A549 (cell line): ENCODE results near the gene ICAM5. TPM values are rescaled to one million over a fixed set of nuclear protein-coding genes. Genes with fewer than 3 reads are reported as not detected.

Source experiments
- ATAC-seq, 2 experiments: fragments of 200-7000 bp in 1 of 2; fragments of >200 bp in 1 of 2; cut with Nextera tagmentation in 1 of 2; cut with Tn5 transposase in 1 of 2; 3 replicates each; pipeline versions ENCODE4 v1.8.0 to v1.9.1; 2018 to 2020; ENCODE audit warnings: mild to moderate bottlenecking in 1 of 2, moderate library complexity in 1 of 2
- CTCF ChIA-PET: fragments of 300-600 bp; sonication (Branson Sonifier 250); formaldehyde crosslinking; extraction: SDS; loops from one replicate; lab custom pipeline; 2021; ENCODE audit warnings: antibody characterized with exemption, inconsistent platforms; lab: Yijun Ruan, JAX
- POLR2A ChIA-PET: fragments of 350-600 bp; formaldehyde crosslinking; extraction: SDS; loops from one replicate; lab custom pipeline; 2021; ENCODE audit warnings: antibody characterized with exemption, inconsistent platforms; lab: Yijun Ruan, JAX
- DNase-seq, 2 experiments: peaks; one replicate each; pipeline versions ENCODE4 v3.0.0 to v3.0.0-alpha.2; 2011 to 2016; ENCODE audit warnings: low read depth in 1 of 2, low spot score in 1 of 2
- FAIRE-seq: peaks from 2 replicates; lab custom pipeline; 2011; peaks lifted over from hg19 to GRCh38; lab: Jason Lieb, UNC
- H3K27ac ChIP-seq, 2 experiments: fragments of >200 bp; sonication (Bioruptor Twin); formaldehyde crosslinking; 3 replicates each; pipeline ENCODE4 v1.5.1; 2016 to 2017
- H3K4me1 ChIP-seq: fragments of >200 bp; sonication (Bioruptor Twin); formaldehyde crosslinking; 3 replicates; pipeline ENCODE4 v1.6.1; 2016
- H3K4me2 ChIP-seq: fragments of >200 bp; sonication (Bioruptor Twin); formaldehyde crosslinking; 3 replicates; pipeline ENCODE4 v1.6.1; 2016
- H3K4me3 ChIP-seq: fragments of >200 bp; sonication (Bioruptor Twin); formaldehyde crosslinking; 3 replicates; pipeline ENCODE4 v1.5.1; 2016
- H3K9me3 ChIP-seq: fragments of >200 bp; sonication (Bioruptor Twin); formaldehyde crosslinking; 3 replicates; pipeline ENCODE4 v1.6.1; 2016
- EHMT2 ChIP-seq: fragments of 200-600 bp; sonication (generic); IDR thresholded peaks from 2 replicates; pipeline ENCODE4 v1.6.1; 2016; ENCODE audit warnings: antibody characterized with exemption, low read depth, mild to moderate bottlenecking, moderate library complexity
- HOXB13 ChIP-seq: fragments of 250-450 bp; sonication (Bioruptor Pico); IDR thresholded peaks from 2 replicates; pipeline ENCODE4 v1.5.0; 2020; ENCODE audit warnings: low read depth, mild to moderate bottlenecking, moderate library complexity
- HOXB5 ChIP-seq: fragments of 250-450 bp; sonication (Bioruptor Pico); IDR thresholded peaks from 2 replicates; pipeline ENCODE4 v1.5.0; 2020; ENCODE audit warnings: mild to moderate bottlenecking, moderate library complexity
- JUN ChIP-seq, 2 experiments: fragments of >200 bp; sonication (Bioruptor Twin); formaldehyde crosslinking; IDR thresholded peaks; 2 replicates in 1 of 2; 3 replicates in 1 of 2; pipeline ENCODE4 v1.6.1; 2016 to 2017
- PBX3 ChIP-seq: IDR thresholded peaks from 2 replicates; pipeline ENCODE4 v1.6.1; 2012
- PHF8 ChIP-seq: fragments of 200-600 bp; sonication (generic); IDR thresholded peaks from 2 replicates; pipeline ENCODE4 v1.6.1; 2016; ENCODE audit warnings: low read depth, mild to moderate bottlenecking, antibody characterized with exemption, moderate library complexity, borderline replicate concordance
- POLR2AphosphoS2 ChIP-seq: conservative IDR thresholded peaks from 2 replicates; pipeline ENCODE4 v1.6.1; 2012; ENCODE audit warnings: low read length, improper control_type of control experiment, inconsistent platforms
- RAD21 ChIP-seq, 2 experiments: fragments of >200 bp in 1 of 2; sonication (Bioruptor Twin) in 1 of 2; formaldehyde crosslinking in 1 of 2; IDR thresholded peaks in 1 of 2; conservative IDR thresholded peaks in 1 of 2; 2 replicates in 1 of 2; 3 replicates in 1 of 2; pipeline ENCODE4 v1.6.1; 2012 to 2018; ENCODE audit warnings: inconsistent platforms in 1 of 2
- RCOR1 ChIP-seq: fragments of 150-350 bp; IDR thresholded peaks from 2 replicates; pipeline ENCODE4 v1.6.1; 2014; ENCODE audit warnings: antibody characterized with exemption, low read length, low read depth
- RNF2 ChIP-seq: fragments of 200-600 bp; sonication (generic); IDR thresholded peaks from 2 replicates; pipeline ENCODE4 v1.6.1; 2016; ENCODE audit warnings: low read depth, mild to moderate bottlenecking, antibody characterized with exemption, moderate library complexity, borderline replicate concordance
- SMC3 ChIP-seq: fragments of >200 bp; sonication (Bioruptor Twin); formaldehyde crosslinking; IDR thresholded peaks from 3 replicates; pipeline ENCODE4 v1.6.1; 2018; ENCODE audit warnings: inconsistent platforms
- SREBF2 ChIP-seq: fragments of 450-650 bp; IDR thresholded peaks from 2 replicates; pipeline ENCODE4 v1.6.1; 2014; ENCODE audit warnings: mild to moderate bottlenecking, moderate library complexity
- TP53 ChIP-seq: fragments of 250-450 bp; sonication (Bioruptor Pico); IDR thresholded peaks from 2 replicates; pipeline ENCODE4 v1.5.0; 2021; ENCODE audit warnings: mild to moderate bottlenecking, moderate library complexity
- WGBS: methylation state at CpG from one replicate; pipeline ENCODE4 v1.1.6; 2017; ENCODE audit errors: missing lambda C conversion rate; 5-methylcytosine and 5-hydroxymethylcytosine counted together
- polyA plus RNA-seq, 4 experiments: library from polyadenylated mRNA; depleted of rRNA in 3 of 4; stranded (reverse); fragments of >200 nt; fragmentation: RNase III in 1 of 4; extraction: RNeasy Plus Mini Kit Qiagen cat#74134 plus additional on column Dnase treatment in 1 of 4; gene quantifications; 2 replicates in 3 of 4; 3 replicates in 1 of 4; pipeline ENCODE4 v1.2.3, GENCODE V29; 2011 to 2017
- TF ChIP-seq, protein P1 (sequence below): fragments of >200 bp; sonication (Bioruptor Twin); formaldehyde crosslinking; IDR thresholded peaks from 3 replicates; pipeline ENCODE4 v1.6.1; 2016
- TF ChIP-seq, protein P2 (sequence below): IDR thresholded peaks from 2 replicates; pipeline ENCODE4 v1.6.1; 2012
- TF ChIP-seq, protein P3 (sequence below): fragments of 450-650 bp; IDR thresholded peaks from 2 replicates; pipeline ENCODE4 v1.6.1; 2014; ENCODE audit warnings: antibody characterized with exemption

The ICAM5 gene
- polyA plus RNA-seq, 2 of the 4 experiments (the other 2 are of a cell fraction) = 0.35 to 0.77 TPM

GRCh38 chr19:10251792-10252694, 37.7 kb upstream of the ICAM5 start, which contains the start of gene MRPL4 (continued):
- TF ChIP-seq, protein P1, sequence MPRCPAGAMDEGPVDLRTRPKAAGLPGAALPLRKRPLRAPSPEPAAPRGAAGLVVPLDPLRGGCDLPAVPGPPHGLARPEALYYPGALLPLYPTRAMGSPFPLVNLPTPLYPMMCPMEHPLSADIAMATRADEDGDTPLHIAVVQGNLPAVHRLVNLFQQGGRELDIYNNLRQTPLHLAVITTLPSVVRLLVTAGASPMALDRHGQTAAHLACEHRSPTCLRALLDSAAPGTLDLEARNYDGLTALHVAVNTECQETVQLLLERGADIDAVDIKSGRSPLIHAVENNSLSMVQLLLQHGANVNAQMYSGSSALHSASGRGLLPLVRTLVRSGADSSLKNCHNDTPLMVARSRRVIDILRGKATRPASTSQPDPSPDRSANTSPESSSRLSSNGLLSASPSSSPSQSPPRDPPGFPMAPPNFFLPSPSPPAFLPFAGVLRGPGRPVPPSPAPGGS = 0 out of 3 replicates have a peak, but pooled peaks have one; percentile 52
- TF ChIP-seq HOXB5 (0 out of 2 replicates have a peak, but pooled peaks have one; percentile 30), PBX3 (no peak), HOXB13 (CRISPR knock-in tag) (no peak)
- TF ChIP-seq, protein P2, sequence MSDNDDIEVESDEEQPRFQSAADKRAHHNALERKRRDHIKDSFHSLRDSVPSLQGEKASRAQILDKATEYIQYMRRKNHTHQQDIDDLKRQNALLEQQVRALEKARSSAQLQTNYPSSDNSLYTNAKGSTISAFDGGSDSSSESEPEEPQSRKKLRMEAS = peak; percentile 93

GRCh38 chr19:10252707-10253106, 37.0 kb upstream of the ICAM5 start:
- Histone ChIP-seq H3K9me3 (no peaks in the 10 kb centered on the region), H3K4me3 (peak overlapping the region; percentile 86), H3K4me2 (peak overlapping the region; percentile 79), H3K27ac (peak overlapping the region; percentile 95 to 98), H3K4me1 (no peaks in the 10 kb centered on the region)
- WGBS = 34% methylated on average over 5 of the region's 8 CpGs
- CTCF ChIA-PET = no interaction called here
- no peak for TF ChIP-seq SREBF2
- no peak for TF ChIP-seq JUN (IDR thresholded peaks at IDR 0.05)
- no peak for TF ChIP-seq RCOR1
- TF ChIP-seq TP53 = no peak
- TF ChIP-seq SMC3 = no peak
- no peak for TF ChIP-seq EHMT2
- TF ChIP-seq RAD21 (conservative IDR thresholded peaks at IDR 0.05 in 1 of 2, IDR thresholded peaks at IDR 0.05 in 1 of 2) = no peak
- POLR2A ChIA-PET = no interaction called here
- DNase-seq = no peak
- ATAC-seq = no peak
- FAIRE-seq = no peak

DNA sequence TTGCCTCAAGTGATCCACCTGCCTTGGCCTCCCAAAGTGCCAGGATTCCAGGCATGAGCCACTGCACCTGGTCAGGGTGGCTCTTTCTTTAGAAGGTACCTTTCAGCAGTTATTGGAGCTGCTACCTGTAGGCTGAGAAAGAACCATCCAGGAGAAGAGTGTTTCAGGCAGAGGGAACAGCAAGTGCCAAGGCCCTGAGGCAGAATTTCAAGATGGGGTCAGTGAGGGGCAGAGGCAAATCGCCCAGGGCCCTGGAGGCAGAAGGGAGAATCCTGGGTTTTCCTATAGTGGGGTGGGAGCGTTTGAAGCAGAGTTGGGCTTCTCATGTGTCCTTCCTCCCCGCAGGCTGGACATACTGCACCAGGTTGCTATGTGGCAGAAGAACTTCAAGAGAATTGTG, 35.5 kb upstream of the ICAM5 start:
- no peaks in the 10 kb centered on the region for H3K9me3 ChIP-seq
- H3K27ac ChIP-seq = no peak overlapping the region
- no peak overlapping the region for H3K4me2 ChIP-seq
- TF ChIP-seq HOXB13 (CRISPR knock-in tag) (no peak), RNF2 (no peak), POLR2AphosphoS2 (no peak), PHF8 (no peak)
- TF ChIP-seq, protein P3, sequence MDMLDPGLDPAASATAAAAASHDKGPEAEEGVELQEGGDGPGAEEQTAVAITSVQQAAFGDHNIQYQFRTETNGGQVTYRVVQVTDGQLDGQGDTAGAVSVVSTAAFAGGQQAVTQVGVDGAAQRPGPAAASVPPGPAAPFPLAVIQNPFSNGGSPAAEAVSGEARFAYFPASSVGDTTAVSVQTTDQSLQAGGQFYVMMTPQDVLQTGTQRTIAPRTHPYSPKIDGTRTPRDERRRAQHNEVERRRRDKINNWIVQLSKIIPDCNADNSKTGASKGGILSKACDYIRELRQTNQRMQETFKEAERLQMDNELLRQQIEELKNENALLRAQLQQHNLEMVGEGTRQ = no peak
- ChIA-PET POLR2A (no interaction called here), CTCF (interaction anchor here (1.2 to 1.3 kb wide), 2 partner anchors 14 to 134 kb away, joined by 3 read pairs; no protein-coding TSS in a partner anchor)
- H3K4me1 ChIP-seq = no peaks in the 10 kb centered on the region
- ATAC-seq (no peak), DNase-seq (no peak), FAIRE-seq (no peak)
- 90% methylated on average over 3 of the region's 3 CpGs for WGBS
- H3K4me3 ChIP-seq = no peak overlapping the region
